ENCODE data around the gene RELL1. TPM values are rescaled to one million over a fixed set of nuclear protein-coding genes. Genes with fewer than 3 reads are reported as not detected.

RELL1 gene
- total RNA-seq, 1 donor from 2014 or later, result 23.1 TPM

DNA sequence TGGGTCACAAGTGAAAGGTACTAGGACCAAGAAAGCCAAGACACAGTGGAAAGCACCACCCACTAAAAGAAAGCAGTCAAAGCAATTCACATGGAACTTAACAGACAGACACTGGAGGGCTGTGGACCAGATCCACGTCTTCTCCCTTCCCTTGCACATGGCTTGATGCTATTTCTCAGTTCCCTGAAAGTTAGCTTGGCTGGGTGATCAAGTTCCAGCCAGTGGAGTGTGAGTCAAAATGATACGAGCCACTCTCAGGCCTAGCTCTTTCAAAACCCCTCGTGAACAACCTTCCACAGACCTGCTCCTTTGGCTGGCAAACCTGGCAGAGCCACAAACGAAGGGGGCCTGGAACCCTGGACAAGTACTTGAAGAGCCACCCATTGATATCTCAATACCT lies 52.0 kb downstream of the RELL1 start:
- Histone ChIP-seq H3K4me1 (ENCODE audit: insufficient read depth, low read length) (peaks cover 2% of the 10 kb centered on the region), H3K27ac (ENCODE audit: low read depth, low read length) (no peak overlapping the region), H3K9me3 (ENCODE audit: insufficient read depth, low read depth, low read length) (no peaks in the 10 kb centered on the region), H3K27me3 (ENCODE audit: insufficient read depth, low read length) (no peaks in the 10 kb centered on the region), H3K36me3 (ENCODE audit: insufficient read depth, low read length) (peaks cover 3% of the 10 kb centered on the region), H3K9ac (ENCODE audit: low read length) (no peak overlapping the region), H3K79me2 (ENCODE audit: insufficient read depth, low read length) (no peaks in the 10 kb centered on the region), H3K4me3 (ENCODE audit: insufficient read depth, low read depth, low read length) (no peak overlapping the region), H4K20me1 (ENCODE audit: insufficient read depth, low read length) (no peaks in the 10 kb centered on the region), H2AFZ (ENCODE audit: low read depth, low read length) (no peak overlapping the region), H3K4me2 (ENCODE audit: low read length) (no peak overlapping the region)
- peaks cover 5% of the 10 kb centered on the region for H3K4me1 Mint-ChIP-seq (ENCODE audit: low read depth, unreplicated experiment)
- no peak for DNase-seq (ENCODE audit: low read depth)
- FAIRE-seq, result no peak
- H3K4me3 Mint-ChIP-seq (ENCODE audit: unreplicated experiment), result no peak overlapping the region
- no peak for TF ChIP-seq EZH2 (IDR thresholded peaks at IDR 0.05; ENCODE audit: insufficient read depth, low read length)
- TF ChIP-seq CTCF (IDR thresholded peaks at IDR 0.05; ENCODE audit: insufficient read depth, low read depth, low read length), result no peak
- peaks cover 15% of the 10 kb centered on the region for H3K36me3 Mint-ChIP-seq (ENCODE audit: low read depth, unreplicated experiment)
- no peak overlapping the region for H3K27ac Mint-ChIP-seq (ENCODE audit: unreplicated experiment)
- no peaks in the 10 kb centered on the region for H3K9me3 Mint-ChIP-seq (ENCODE audit: unreplicated experiment)
- no peaks in the 10 kb centered on the region for H3K27me3 Mint-ChIP-seq (ENCODE audit: low read depth, unreplicated experiment)

- H3K27me3 ChIP-seq (ENCODE audit: insufficient read depth, low read length), result no peaks in the 10 kb centered on the region
- H3K9me3 ChIP-seq (ENCODE audit: insufficient read depth, low read depth, low read length), result no peaks in the 10 kb centered on the region
- no peak overlapping the region for H3K27ac ChIP-seq (ENCODE audit: low read depth, low read length)
- no peak for DNase-seq (ENCODE audit: low read depth)
- H3K36me3 ChIP-seq (ENCODE audit: insufficient read depth, low read length), result peaks cover 3% of the 10 kb centered on the region
- no peak overlapping the region for H3K4me2 ChIP-seq (ENCODE audit: low read length)
- H3K36me3 Mint-ChIP-seq (ENCODE audit: low read depth, unreplicated experiment), result peaks cover 19% of the 10 kb centered on the region
- no peak for FAIRE-seq
- H3K27me3 Mint-ChIP-seq (ENCODE audit: low read depth, unreplicated experiment), result no peaks in the 10 kb centered on the region
- no peaks in the 10 kb centered on the region for H4K20me1 ChIP-seq (ENCODE audit: insufficient read depth, low read length)
- no peaks in the 10 kb centered on the region for H3K9me3 Mint-ChIP-seq (ENCODE audit: unreplicated experiment)
- H3K4me3 ChIP-seq (ENCODE audit: insufficient read depth, low read depth, low read length), result no peak overlapping the region
- no peak overlapping the region for H3K4me3 Mint-ChIP-seq (ENCODE audit: unreplicated experiment)
- H2AFZ ChIP-seq (ENCODE audit: low read depth, low read length), result no peak overlapping the region
- no peak overlapping the region for H3K9ac ChIP-seq (ENCODE audit: low read length)
- H3K27ac Mint-ChIP-seq (ENCODE audit: unreplicated experiment), result no peak overlapping the region
- H3K4me1 Mint-ChIP-seq (ENCODE audit: low read depth, unreplicated experiment), result peaks cover 12% of the 10 kb centered on the region
- H3K79me2 ChIP-seq (ENCODE audit: insufficient read depth, low read length), result no peaks in the 10 kb centered on the region
- H3K4me1 ChIP-seq (ENCODE audit: insufficient read depth, low read length), result peaks cover 7% of the 10 kb centered on the region
- no peak for TF ChIP-seq EZH2 (IDR thresholded peaks at IDR 0.05; ENCODE audit: insufficient read depth, low read length)
- no peak for TF ChIP-seq CTCF (IDR thresholded peaks at IDR 0.05; ENCODE audit: insufficient read depth, low read depth, low read length)
Measured at GRCh38 chr4:37632836-37633235, 53.3 kb downstream of the RELL1 start.

DNA sequence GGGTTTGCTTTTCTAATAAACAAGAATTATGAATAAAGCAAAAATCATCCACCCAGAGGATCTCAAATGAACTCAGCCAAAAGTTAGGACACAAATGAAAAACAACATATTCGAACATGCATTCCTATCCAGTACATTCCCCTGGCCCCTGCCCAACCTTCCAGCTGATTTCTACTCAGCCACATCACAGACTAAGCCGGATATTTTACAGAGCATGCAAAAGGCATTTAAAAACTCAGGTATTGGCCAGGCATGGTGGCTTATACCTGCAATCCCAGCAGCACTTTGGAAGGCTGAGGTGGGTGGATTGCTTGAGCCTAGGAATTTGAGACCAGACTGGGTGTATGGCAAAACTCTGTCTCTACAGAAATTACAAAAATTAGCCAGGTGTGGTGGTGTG lies 54.6 kb downstream of the RELL1 start:
- FAIRE-seq, result no peak
- TF ChIP-seq CTCF (IDR thresholded peaks at IDR 0.05; ENCODE audit: insufficient read depth, low read depth, low read length), result no peak
- TF ChIP-seq EZH2 (IDR thresholded peaks at IDR 0.05; ENCODE audit: insufficient read depth, low read length), result no peak
- H3K4me3 Mint-ChIP-seq (ENCODE audit: unreplicated experiment), result no peak overlapping the region

More for the DNA sequence above, 54.6 kb downstream of the RELL1 start:
- no peaks in the 10 kb centered on the region for H3K79me2 ChIP-seq (ENCODE audit: insufficient read depth, low read length)
- no peak overlapping the region for H3K4me3 ChIP-seq (ENCODE audit: insufficient read depth, low read depth, low read length)
- no peaks in the 10 kb centered on the region for H3K27me3 ChIP-seq (ENCODE audit: insufficient read depth, low read length)
- H3K27me3 Mint-ChIP-seq (ENCODE audit: low read depth, unreplicated experiment), result no peaks in the 10 kb centered on the region
- H3K36me3 Mint-ChIP-seq (ENCODE audit: low read depth, unreplicated experiment), result peaks cover 14% of the 10 kb centered on the region
- H2AFZ ChIP-seq (ENCODE audit: low read depth, low read length), result no peak overlapping the region
- peaks cover 3% of the 10 kb centered on the region for H3K36me3 ChIP-seq (ENCODE audit: insufficient read depth, low read length)
- no peak overlapping the region for H3K27ac Mint-ChIP-seq (ENCODE audit: unreplicated experiment)
- H3K27ac ChIP-seq (ENCODE audit: low read depth, low read length), result no peak overlapping the region
- H4K20me1 ChIP-seq (ENCODE audit: insufficient read depth, low read length), result no peaks in the 10 kb centered on the region
- no peak overlapping the region for H3K4me2 ChIP-seq (ENCODE audit: low read length)
- no peaks in the 10 kb centered on the region for H3K9me3 Mint-ChIP-seq (ENCODE audit: unreplicated experiment)
- peaks cover 7% of the 10 kb centered on the region for H3K4me1 ChIP-seq (ENCODE audit: insufficient read depth, low read length)
- DNase-seq (ENCODE audit: low read depth), result peak; percentile 18
- no peaks in the 10 kb centered on the region for H3K9me3 ChIP-seq (ENCODE audit: insufficient read depth, low read depth, low read length)
- no peak overlapping the region for H3K9ac ChIP-seq (ENCODE audit: low read length)
- H3K4me1 Mint-ChIP-seq (ENCODE audit: low read depth, unreplicated experiment), result peaks cover 17% of the 10 kb centered on the region
